C4-2B (cell line): ENCODE results near the gene LRRD1.

Experiments
- ZFX ChIP-seq: fragments of 450-650 bp; IDR thresholded peaks from 2 replicates; pipeline ENCODE4 v1.6.1; 2017
- TF ChIP-seq, protein P1 (sequence below): fragments of 450-650 bp; conservative IDR thresholded peaks from 2 replicates; pipeline ENCODE4 v1.5.1; 2017; ENCODE audit warnings: mild to moderate bottlenecking

DNA sequence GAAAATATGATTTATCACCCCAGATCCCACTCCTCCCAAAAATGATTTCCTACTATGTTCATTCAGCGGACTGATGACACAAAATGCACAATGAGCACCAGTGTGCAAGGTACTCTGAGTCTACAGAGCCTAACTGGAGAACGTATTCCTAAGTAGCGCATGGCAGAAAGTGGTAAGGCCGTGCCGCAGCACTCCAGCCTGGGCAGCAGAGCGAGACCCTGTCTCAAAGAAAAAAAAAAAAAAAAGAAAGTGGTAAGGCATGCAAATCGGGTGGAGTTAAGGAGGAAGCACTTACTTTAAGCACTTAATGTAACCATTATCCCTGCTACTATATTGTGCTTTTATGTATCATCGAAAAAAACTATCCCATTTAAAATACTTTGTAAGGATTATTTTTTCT, 70.1 kb downstream of the LRRD1 start:
- TF ChIP-seq, protein P1, sequence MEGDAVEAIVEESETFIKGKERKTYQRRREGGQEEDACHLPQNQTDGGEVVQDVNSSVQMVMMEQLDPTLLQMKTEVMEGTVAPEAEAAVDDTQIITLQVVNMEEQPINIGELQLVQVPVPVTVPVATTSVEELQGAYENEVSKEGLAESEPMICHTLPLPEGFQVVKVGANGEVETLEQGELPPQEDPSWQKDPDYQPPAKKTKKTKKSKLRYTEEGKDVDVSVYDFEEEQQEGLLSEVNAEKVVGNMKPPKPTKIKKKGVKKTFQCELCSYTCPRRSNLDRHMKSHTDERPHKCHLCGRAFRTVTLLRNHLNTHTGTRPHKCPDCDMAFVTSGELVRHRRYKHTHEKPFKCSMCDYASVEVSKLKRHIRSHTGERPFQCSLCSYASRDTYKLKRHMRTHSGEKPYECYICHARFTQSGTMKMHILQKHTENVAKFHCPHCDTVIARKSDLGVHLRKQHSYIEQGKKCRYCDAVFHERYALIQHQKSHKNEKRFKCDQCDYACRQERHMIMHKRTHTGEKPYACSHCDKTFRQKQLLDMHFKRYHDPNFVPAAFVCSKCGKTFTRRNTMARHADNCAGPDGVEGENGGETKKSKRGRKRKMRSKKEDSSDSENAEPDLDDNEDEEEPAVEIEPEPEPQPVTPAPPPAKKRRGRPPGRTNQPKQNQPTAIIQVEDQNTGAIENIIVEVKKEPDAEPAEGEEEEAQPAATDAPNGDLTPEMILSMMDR, result no peak
- no peak for TF ChIP-seq ZFX
